ENCODE data around the gene IRF4.

IRF4 gene

DNA sequence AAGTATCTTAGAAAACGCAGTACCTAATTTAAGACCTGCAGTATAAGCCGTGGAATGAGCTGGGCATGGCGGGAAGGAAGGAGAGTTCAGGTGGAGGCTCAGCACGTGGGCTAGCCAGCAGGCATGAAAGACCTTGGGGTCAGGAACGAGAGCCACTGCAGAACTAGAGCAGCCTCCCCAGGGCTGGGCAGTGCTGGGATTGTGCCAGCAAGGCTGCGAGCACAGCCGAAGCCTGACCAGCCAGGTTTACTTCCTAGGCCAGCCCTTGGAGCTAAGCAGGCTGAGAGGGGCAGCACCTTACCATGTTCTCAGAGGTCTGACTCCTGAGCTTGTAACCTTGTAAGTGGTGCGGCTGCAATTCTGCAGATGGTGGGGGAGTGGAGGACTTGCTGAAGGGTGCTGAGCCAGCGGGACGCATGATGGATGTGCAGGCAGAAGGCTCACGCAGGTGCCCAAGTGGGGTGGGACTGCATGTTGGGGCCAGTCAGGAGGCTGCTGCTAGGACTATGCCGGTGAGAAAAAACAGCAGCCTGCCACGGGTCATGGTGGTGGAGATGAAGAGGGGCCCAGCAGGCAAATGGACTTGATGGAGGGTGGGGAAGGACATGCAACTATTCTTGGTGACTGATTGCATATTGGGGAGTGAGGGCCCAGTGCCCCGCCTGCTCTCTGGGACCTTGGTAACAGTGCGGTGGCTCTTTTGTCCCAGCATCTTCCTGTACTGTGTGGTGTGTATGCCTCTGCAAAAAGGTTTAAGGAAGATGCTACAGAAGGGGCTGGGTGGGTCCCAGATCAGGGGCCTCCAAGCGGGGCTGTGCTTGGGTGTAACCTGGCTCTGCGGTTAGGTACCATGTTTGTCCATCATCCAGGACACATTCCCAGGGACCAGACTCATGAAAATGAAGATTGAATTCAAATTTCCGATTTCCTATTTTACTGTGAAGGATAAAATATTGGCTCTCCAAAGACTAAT lies 37.6 kb upstream of the IRF4 start:
- no peak for DNase-seq

DNA sequence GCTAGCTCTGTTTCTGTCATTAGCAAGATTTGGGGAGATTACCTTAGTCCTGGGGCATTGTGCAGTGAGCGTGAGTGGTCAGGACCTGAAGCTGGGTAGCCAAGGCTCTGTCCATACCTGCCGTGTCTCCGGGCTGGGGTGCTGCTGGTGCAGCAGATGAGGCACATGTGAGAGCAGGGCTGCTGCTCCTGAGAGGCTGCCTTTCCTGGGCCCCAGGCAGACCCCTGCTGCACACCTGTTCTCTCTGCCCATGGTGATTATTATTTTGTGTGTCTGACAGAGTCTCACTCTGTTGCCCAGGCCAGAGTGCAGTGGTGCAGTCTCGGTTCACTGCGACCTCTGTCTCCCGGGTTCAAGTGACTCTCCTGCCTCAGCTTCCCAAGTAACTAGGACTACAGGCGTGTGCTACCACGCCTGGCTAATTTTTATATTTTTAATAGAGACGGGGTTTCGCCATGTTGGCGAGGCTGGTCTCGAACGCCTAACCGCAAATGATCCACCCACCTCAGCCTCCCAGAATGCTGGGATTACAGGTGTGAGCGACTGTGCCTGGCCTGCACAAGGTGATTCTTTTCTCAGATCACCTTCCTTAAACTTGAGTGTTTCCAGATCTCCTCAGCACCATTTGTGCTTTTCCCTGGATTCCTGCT lies 36.8 kb upstream of the IRF4 start:
- no peak for DNase-seq

GRCh38 chr6:355373-356208 lies 36.0 kb upstream of the IRF4 start:
- no peak for DNase-seq

GRCh38 chr6:356828-357251 lies 34.7 kb upstream of the IRF4 start:
- no peak for DNase-seq

- no peak for DNase-seq
These were observed 34.2 kb upstream of the IRF4 start for GRCh38 chr6:357261-357790.

DNA sequence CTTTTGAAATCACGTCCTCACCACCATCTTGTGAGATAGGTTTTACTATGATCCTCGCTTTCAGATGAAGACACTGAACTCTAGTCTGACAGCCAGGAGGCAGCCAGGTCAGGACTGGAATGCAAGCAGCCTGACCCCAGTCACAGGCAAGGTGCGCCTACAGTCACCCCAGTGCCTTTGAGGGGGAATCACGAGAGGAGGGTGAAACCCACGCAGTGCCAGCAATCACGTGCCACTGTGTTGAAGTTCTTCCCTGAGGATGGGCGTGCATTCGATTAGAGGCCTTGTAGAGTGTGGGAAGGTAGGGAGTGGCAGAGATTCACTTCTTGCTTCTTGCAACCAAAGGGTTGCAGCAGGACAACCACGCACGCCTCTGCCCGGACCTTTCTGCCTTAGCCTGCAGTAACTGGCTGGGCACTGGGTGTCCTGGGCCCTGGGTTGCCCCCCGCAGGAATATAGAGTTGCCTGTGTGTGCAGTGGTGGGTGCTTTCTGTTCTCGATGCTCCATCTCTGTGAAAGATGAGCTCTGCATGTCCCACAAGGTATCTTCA lies 33.7 kb upstream of the IRF4 start:
- no peak for DNase-seq

GRCh38 chr6:358432-358831 lies 33.1 kb upstream of the IRF4 start:
- no peak for DNase-seq

GRCh38 chr6:358847-359246 lies 32.7 kb upstream of the IRF4 start:
- no peak for DNase-seq

GRCh38 chr6:359261-360035 lies 32.1 kb upstream of the IRF4 start:
- DNase-seq, result no peak

GRCh38 chr6:360349-360748 lies 31.2 kb upstream of the IRF4 start:
- no peak for DNase-seq

DNA sequence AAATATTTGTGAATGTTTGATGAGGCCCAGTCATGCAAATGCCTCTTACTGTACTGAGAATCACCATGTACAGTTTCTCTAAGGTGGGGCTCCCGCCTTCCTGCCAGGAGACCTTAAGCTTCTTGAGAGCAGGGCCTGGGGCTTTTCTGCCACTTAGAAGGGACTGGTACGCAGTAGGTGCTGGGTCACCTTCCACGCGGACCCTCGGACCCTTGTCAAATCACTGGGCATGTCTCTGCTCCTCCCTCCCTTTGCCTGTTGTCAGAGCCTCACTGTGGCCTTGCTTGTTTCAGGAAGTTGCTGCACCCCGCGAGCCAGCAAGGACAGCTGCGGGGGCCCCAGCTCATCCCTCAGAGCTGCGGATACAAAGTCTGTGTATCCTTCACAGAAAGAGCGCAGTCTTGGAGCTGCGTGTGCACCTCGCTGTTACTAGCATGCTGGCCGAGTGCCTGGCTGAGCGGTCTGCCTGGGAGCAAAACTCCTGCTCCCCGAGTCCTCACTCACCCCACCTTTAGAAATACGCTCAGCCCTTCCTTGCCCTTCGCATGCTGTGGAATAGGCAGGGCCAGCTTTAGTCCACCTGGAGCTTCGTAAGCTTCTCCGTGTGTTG lies 30.7 kb upstream of the IRF4 start:
- DNase-seq, result no peak

DNA sequence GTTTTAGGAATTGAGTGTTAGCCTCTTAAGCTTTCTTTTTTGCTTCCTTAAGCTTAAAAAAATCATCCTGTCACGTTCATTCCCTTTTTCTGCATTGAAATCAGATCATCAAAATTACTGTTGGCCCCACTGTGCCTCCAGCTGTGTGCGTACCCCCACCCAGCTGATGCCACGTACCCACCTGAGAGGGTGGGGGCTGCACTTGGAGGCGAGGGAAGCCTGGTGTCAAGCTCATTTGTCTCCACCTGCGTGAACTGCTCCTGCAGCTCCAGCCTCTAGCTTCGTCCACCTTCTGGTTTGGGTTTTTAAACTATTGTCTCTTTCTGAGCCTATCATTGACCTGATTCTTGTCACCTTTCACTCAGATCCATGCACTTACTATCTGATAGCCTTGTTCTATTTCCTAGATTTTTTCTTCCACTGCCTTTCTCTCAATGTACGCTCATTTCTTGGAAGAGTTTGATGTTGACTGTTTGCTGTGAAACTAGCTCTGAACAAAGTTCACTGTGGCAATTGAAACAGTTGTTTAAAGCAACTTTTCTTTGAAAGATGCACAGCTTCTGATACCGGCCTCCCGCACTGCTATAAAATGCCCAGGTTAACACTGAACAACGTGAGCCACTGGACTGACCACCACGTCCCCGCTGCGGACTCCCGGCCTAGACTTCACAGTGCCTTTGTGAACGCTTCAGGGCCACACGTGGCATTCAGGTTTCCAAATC lies 30.0 kb upstream of the IRF4 start:
- no peak for DNase-seq

GRCh38 chr6:362231-362923 lies 29.2 kb upstream of the IRF4 start:
- DNase-seq, result no peak

- no peak for DNase-seq
These were observed 28.7 kb upstream of the IRF4 start for GRCh38 chr6:362924-363249.

DNA sequence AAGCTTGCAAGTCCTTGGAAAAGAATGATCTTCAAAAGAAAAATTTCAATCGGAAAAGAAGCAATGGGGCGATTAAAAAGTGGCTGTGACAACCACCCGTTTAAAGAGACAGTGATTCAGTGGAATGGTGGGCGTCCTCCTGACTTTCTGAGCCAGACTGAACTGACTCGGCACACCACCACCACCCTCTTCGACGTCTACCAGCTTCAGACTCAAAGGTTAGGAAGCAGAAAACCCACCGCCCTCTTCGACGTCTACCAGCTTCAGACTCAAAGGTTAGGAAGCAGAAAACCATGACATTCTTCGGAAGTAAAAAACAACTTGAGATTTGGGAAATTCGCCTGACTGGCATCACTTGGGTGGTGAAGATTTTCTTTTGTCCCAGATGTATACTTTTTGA lies 28.3 kb upstream of the IRF4 start:
- DNase-seq, result no peak

- DNase-seq, result no peak
These were observed 27.6 kb upstream of the IRF4 start for GRCh38 chr6:363909-364308.

- DNase-seq, result no peak
These were observed 26.7 kb upstream of the IRF4 start for GRCh38 chr6:364609-365540.

- no peak for DNase-seq
These were observed 25.7 kb upstream of the IRF4 start for GRCh38 chr6:365835-366234.

Data from activated CD4-positive, alpha-beta T cell treated with anti-CD3 and anti-CD28 coated beads, Interleukin-10, Interleukin-2, amounts not matched to agents 100 ng/mL and 50 ng/mL, durations not matched to agents 16 hours and 8 hours (primary cell).